ENCODE data around the gene PCDHGB6. TPM values are rescaled to one million over a fixed set of nuclear protein-coding genes. Genes with fewer than 3 reads are reported as not detected.
"Not testable (repeated sequence)": the region's sequence is repeated elsewhere in the genome, so short reads cannot be mapped to it uniquely, and the experiment has no call there.

Gene PCDHGB6
- total RNA-seq, 2 experiments from 2014 or later: 0.06 TPM; not detected in 1

GRCh38 chr5:141417494-141418172, 9.8 kb downstream of the PCDHGB6 start, which contains the start of gene PCDHGB7:
TSS of gene PCDHGB7 (plus strand) at chr5:141417677. CDS start at chr5:141417860, 183 bp downstream.
- POLR2A ChIA-PET; H3K27ac ChIP-seq (ENCODE audit: low read depth in 1 of 2, low read length in 2 of 2); H3K36me3 ChIP-seq (ENCODE audit: insufficient read depth, low read length): not testable (repeated sequence)
- peak; percentile 12 for TF ChIP-seq CTCF (IDR thresholded peaks at IDR 0.05)
- Mint-ChIP-seq H3K36me3 (ENCODE audit: low read depth) (peaks cover 64% of the 10 kb centered on the region), H3K27me3 (peaks cover 91% of the 10 kb centered on the region), H3K4me3 (peak within 1 kb of the TSS; percentile 48), H3K27ac (peak within 1 kb of the TSS; percentile 41), H3K4me1 (ENCODE audit: low read depth) (peaks cover 27% of the 10 kb centered on the region), H3K9me3 (peaks cover 26% of the 10 kb centered on the region)
- Histone ChIP-seq H3K9me3 (ENCODE audit: control insufficient read depth in 1 of 2, insufficient read depth in 1 of 2, low read length in 2 of 2) (peaks cover 52 to 65% of the 10 kb centered on the region in 2 experiments), H3K27me3 (ENCODE audit: control insufficient read depth in 1 of 2, insufficient read depth in 2 of 2, low read length in 2 of 2) (peaks cover 69 to 95% of the 10 kb centered on the region in 2 experiments), H3K4me3 (ENCODE audit: low read length) (peak within 1 kb of the TSS; percentile 21), H3K4me1 (ENCODE audit: insufficient read depth, low read length) (peaks cover 22% of the 10 kb centered on the region)
- peak in 6 of 14 experiments; percentile 17 to 67 (median 48) for DNase-seq
- CTCF ChIA-PET: interaction anchor here (0.8 to 1.9 kb wide), 4 partner anchors 10 to 140 kb away, joined by 3 to 5 read pairs (median 4); partner anchors contain the start of gene PCDHGB6
- intact Hi-C loops (cut with DNase I, micrococcal nuclease): loop anchor here in 1 of 2 experiments (5.0 to 10.0 kb wide), 3 partner anchors 35 to 93 kb away; partner anchors contain the start of genes PCDHGA5, PCDHGA7 and TAF7
- peak; percentile 44 for ATAC-seq (ENCODE audit: poor library complexity)

- peaks cover 53 to 61% of the 10 kb centered on the region in 2 experiments for H3K9me3 ChIP-seq (ENCODE audit: control insufficient read depth in 1 of 2, insufficient read depth in 1 of 2, low read length in 2 of 2)
- Mint-ChIP-seq H3K9me3 (peaks cover 31% of the 10 kb centered on the region), H3K4me1 (ENCODE audit: low read depth) (peaks cover 10% of the 10 kb centered on the region), H3K36me3 (ENCODE audit: low read depth) (peaks cover 54% of the 10 kb centered on the region), H3K27me3 (peaks cover 89% of the 10 kb centered on the region), H3K4me3 (no peak overlapping the region), H3K27ac (peak overlapping the region; percentile 41)
- intact Hi-C loops (cut with DNase I, micrococcal nuclease): loop anchor here in 1 of 2 experiments (5.0 to 10.0 kb wide), 3 partner anchors 37 to 94 kb away; partner anchors contain the start of genes PCDHGA5, PCDHGA7 and TAF7
- H3K4me1 ChIP-seq (ENCODE audit: insufficient read depth, low read length): peaks cover 11% of the 10 kb centered on the region
- POLR2A ChIA-PET: no interaction called here
- H3K27ac ChIP-seq (ENCODE audit: low read depth in 1 of 2, low read length in 2 of 2): no peak overlapping the region
- no peaks in the 10 kb centered on the region for H3K36me3 ChIP-seq (ENCODE audit: insufficient read depth, low read length)
- CTCF ChIA-PET: interaction anchor here (2.4 kb wide), 1 partner anchor 145 kb away, joined by 7 read pairs; no protein-coding TSS in a partner anchor
- DNase-seq (no peak), ATAC-seq (ENCODE audit: poor library complexity) (no peak)
- no peak overlapping the region for H3K4me3 ChIP-seq (ENCODE audit: low read length)
- no peak for TF ChIP-seq CTCF (IDR thresholded peaks at IDR 0.05)
- peaks cover 60 to 90% of the 10 kb centered on the region in 2 experiments for H3K27me3 ChIP-seq (ENCODE audit: control insufficient read depth in 1 of 2, insufficient read depth in 2 of 2, low read length in 2 of 2)
Measured at GRCh38 chr5:141419074-141419880, 11.5 kb downstream of the PCDHGB6 start.

GRCh38 chr5:141420855-141421488, 13.2 kb downstream of the PCDHGB6 start, which contains the start of gene PCDHGA11:
TSS of gene PCDHGA11 (plus strand) at chr5:141421051. CDS start at chr5:141421228, 177 bp downstream.
- Histone ChIP-seq H3K36me3 (ENCODE audit: insufficient read depth, low read length) (no peaks in the 10 kb centered on the region), H3K27me3 (ENCODE audit: control insufficient read depth in 1 of 2, insufficient read depth in 2 of 2, low read length in 2 of 2) (peaks cover 57 to 92% of the 10 kb centered on the region in 2 experiments), H3K27ac (ENCODE audit: low read depth in 1 of 2, low read length in 2 of 2) (no peak within 1 kb of the TSS), H3K4me1 (ENCODE audit: insufficient read depth, low read length) (peaks cover 11% of the 10 kb centered on the region), H3K4me3 (ENCODE audit: low read length) (peak within 1 kb of the TSS; percentile 11), H3K9me3 (ENCODE audit: control insufficient read depth in 1 of 2, insufficient read depth in 1 of 2, low read length in 2 of 2) (peaks cover 51 to 59% of the 10 kb centered on the region in 2 experiments)
- peak within 1 kb of the TSS; percentile 79 for H3K4me3 Mint-ChIP-seq
- H3K9me3 Mint-ChIP-seq: peaks cover 27% of the 10 kb centered on the region
- H3K27me3 Mint-ChIP-seq: peaks cover 89% of the 10 kb centered on the region
- no peak for TF ChIP-seq CTCF (IDR thresholded peaks at IDR 0.05)
- H3K4me1 Mint-ChIP-seq (ENCODE audit: low read depth): peaks cover 6% of the 10 kb centered on the region
- CTCF ChIA-PET: interaction anchor here (0.6 to 2.4 kb wide), 7 partner anchors 9 to 143 kb away, joined by 3 to 9 read pairs (median 5); partner anchors contain the start of genes PCDHGA10, PCDHGA5 and PCDHGB6
- DNase-seq (peak in 4 of 14 experiments; percentile 44 to 59 (median 48)), ATAC-seq (ENCODE audit: poor library complexity) (no peak)
- no peak within 1 kb of the TSS for H3K27ac Mint-ChIP-seq
- POLR2A ChIA-PET: interaction anchor here (0.9 kb wide), 1 partner anchor 92 kb away, joined by 3 read pairs; no protein-coding TSS in a partner anchor
- peaks cover 48% of the 10 kb centered on the region for H3K36me3 Mint-ChIP-seq (ENCODE audit: low read depth)
- intact Hi-C loops (cut with DNase I, micrococcal nuclease): no loop called here
